Right ventricle myocardium inferior (tissue), 1 donor: ENCODE results near the gene CGAS. TPM values are rescaled to one million over a fixed set of nuclear protein-coding genes. Genes with fewer than 3 reads are reported as not detected.
"Not testable (repeated sequence)": the region's sequence is repeated elsewhere in the genome, so short reads cannot be mapped to it uniquely, and the experiment has no call there.

Experiments
- ATAC-seq: fragments of 200-7000 bp; cut with Tn5 transposase; one replicate; pipeline ENCODE4 v1.9.1; 2020; ENCODE audit warnings: mild to moderate bottlenecking, moderate library complexity
- DNase-seq: peaks from one replicate; pipeline ENCODE4 v3.0.0; 2021; ENCODE audit errors: missing footprints
- intact Hi-C: fragments of 100-400 bp; cut with DNase I; formaldehyde crosslinking; loops from one replicate; pipeline ENCODE4 v1.11.0; 2022
- long read RNA-seq: library from polyadenylated mRNA; unstranded; transcript quantifications from one replicate; pipeline ENCODE4 v2.0.0, GENCODE V29; 2021
- total RNA-seq: library from RNA; stranded (reverse); fragmentation: NEBNext Ultra II Directional; extraction: Animal tissue kit (Norgen Biotek cat#: 25700); gene quantifications from one replicate; pipeline ENCODE4 v1.2.1, GENCODE V29; 2021
- donor health status: DM: no; HTN: yes; CAD: no; lungs with severe emphysema.

Gene CGAS
- 0.92 TPM for total RNA-seq
- long read RNA-seq, result 0 reads

DNA sequence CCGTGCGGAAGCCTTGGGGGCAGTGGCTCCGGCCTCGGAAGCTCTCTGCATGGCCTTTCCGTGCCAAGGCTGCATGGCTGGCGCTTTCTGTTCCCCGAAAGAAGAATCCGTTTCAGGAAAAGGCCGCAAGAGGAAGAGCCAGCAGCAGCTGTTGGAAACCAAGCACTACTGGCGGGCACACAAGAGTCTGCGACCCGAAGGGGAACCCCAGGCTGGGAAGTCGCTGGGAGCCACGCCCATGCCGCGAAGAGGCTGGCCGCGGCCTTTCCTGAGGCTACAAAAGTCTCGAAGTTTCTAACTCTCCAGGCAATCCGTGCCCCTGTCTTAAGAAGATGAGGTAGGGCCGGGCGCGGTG lies at the start of gene CGAS:
CGAS (minus strand) TSS at position 191 of the 355 bp plus-strand sequence; CDS start at position 75, 116 bp downstream.
- intact Hi-C loops, result no loop called here
- ATAC-seq, result peak; percentile 94
- DNase-seq, result peak; percentile 92

DNA sequence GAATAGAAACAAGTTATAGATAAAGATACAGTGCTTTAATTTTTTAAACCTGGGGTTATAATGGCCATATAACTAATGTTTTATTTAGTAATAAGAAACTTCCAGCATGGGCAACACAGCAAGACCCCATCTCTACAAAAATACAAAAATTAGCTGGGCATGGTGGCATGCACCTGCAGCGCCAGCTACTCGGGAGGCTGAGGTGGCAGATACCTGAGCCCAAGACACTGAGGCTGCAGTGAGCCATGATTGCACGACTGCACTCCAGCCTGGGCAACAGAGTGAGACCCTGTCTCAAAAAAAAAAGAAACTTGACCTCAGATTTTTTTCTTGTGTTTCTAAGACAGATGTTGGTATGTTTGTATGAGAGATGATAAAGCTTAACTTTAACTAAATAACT lies 45.8 kb upstream of the CGAS start:
- ATAC-seq (no peak), DNase-seq (no peak)
- intact Hi-C loops, result no loop called here

DNA sequence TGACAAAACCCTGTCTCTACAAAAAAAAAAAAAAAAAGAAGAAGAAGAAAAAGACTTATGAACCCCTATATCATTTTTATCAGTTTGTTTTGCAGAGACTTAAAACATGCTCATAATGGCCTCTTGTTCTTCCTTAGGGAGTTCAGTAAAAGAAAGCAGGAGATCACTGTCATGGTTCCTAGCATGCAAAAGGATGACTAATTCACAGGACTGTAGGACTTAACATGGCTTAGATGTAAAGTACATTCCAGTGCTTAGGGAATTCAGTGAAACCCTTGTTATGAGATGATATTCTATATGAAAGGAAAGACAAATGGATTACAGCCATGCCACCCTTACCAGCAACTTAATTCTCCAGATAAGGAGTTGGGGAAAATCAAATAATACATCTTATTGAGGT lies 39.3 kb upstream of the CGAS start:
- intact Hi-C loops, result no loop called here
- ATAC-seq (no peak), DNase-seq (no peak)

DNA sequence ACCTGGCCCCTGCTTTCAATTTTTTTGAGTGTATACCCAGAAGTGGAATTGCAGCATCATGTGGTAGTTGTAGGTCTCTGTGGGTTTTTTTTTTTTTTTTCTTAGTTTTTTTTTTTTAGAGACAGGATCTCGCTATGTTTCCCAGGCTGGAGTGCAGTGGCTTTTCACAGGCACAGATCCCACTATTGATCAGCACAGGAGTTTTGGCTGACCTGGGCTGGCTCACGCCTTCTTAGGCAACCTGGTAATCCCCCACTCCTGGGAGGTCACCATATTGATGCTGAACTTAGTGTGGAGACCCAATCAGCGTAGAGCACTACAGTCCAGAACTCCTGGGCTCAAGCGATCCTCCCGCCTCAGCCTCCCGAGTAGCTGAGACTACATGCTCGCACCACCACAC lies 35.4 kb upstream of the CGAS start:
- ATAC-seq, result no peak
- intact Hi-C loops, result no loop called here

DNA sequence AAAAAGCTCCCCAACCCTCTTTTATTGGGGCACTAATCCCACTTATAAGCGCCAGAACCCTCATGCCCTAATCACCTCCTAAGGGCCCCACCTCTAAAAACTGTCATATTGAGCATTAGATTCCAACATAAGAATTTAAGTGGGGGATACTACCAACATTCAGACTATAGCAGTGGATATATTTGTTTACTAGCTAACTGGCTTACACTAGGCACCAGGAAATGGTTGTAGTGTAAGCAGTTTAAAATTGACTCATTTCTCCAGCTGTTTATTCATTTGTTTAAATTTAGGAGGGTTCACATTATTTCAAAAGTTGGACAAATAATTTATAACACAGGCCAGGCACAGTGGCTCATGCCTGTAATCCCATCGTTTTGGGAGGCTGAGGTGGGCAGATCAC lies 32.3 kb upstream of the CGAS start:
- intact Hi-C loops, result no loop called here
- DNase-seq, result no peak
- ATAC-seq, result no peak

More for the DNA sequence above, 35.4 kb upstream of the CGAS start:
- no peak for DNase-seq

DNA sequence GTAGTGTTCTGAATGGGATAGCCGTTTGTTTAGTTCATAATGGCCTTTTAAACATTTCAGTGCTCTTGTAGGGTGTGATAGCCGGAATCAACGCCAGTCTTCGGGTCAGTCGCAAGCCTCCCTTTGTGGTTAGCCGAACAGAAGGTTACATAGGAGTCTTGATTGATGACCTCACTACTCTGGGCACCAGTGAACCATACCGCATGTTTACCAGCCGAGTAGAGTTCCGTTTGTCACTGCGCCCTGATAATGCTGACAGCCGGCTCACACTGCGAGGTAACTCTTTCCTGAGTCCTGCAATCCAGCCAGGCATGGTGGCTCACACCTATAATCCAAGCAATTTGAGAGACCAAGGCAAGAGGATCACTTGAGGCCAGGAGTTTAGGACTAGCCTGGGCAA lies 29.9 kb upstream of the CGAS start:
- DNase-seq (no peak), ATAC-seq (no peak)
- intact Hi-C loops, result no loop called here

DNA sequence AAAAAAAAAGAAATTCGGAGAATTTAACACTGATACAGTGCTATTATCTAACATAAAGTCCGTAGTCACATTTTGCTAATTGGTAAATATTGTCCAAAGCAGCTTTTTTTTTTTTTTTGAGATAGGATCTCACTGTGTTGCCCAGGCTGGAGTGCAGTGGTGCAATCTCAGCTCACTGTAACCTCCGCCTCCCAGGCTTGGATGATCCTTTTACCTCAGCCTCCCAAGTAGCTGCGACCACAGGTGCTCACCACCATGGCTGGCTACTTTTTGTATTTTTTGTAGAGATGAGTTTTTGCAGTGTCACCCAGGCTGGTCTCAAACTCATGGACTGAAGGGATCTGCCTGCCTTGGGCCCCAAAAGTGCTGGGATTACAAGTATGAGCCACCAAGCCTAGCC lies 25.3 kb upstream of the CGAS start:
- no peak for ATAC-seq
- intact Hi-C loops, result no loop called here
- DNase-seq, result no peak

DNA sequence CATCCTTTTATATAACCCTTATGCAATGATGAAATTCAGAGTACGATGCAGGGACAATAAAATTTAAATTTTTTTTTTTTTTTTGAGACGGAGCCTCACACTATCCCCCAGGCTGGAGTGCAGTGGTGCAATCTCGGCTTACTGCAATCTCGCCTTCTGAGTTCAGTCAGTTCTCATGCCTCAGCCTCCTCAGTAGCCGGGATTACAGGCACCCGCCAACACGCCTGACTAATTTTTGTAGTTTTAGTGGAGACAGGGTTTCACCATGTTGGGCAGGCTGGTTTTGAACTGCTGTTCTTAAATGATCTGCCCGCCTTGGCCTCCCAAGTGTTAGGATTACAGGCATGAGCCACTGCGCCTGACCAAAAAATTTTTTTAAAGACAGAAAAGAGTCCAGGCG lies 24.6 kb upstream of the CGAS start:
- no peak for ATAC-seq
- intact Hi-C loops, result no loop called here
- DNase-seq, result no peak

DNA sequence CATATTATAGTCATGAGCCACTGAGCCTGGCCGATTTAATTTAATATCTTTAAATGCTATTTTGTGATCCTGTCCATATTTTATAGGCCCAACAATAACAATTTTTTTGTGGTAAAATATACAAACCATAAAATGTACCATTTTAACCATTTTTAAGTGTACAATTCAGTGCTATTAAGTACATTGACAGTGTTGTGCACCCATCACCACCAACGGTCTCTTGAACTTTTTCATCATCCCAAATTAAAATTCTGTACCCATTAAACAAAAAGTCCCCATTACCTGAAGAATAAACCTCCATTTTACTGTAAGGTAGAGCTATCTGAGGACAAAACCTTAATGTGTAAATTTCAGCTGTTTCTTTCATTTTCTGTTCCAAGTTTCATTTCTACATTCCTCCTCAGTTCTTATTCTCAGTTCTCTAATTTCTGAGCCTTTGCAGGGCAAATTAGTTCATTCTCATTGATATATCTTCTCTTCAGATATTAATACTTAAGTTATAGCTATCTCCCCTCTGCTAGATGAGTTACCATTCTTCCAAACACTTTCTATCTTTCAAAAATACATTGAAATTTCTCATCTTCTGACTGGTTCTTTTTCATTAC lies 19.7 kb upstream of the CGAS start:
- intact Hi-C loops, result no loop called here
- DNase-seq, result no peak
- ATAC-seq, result no peak

DNA sequence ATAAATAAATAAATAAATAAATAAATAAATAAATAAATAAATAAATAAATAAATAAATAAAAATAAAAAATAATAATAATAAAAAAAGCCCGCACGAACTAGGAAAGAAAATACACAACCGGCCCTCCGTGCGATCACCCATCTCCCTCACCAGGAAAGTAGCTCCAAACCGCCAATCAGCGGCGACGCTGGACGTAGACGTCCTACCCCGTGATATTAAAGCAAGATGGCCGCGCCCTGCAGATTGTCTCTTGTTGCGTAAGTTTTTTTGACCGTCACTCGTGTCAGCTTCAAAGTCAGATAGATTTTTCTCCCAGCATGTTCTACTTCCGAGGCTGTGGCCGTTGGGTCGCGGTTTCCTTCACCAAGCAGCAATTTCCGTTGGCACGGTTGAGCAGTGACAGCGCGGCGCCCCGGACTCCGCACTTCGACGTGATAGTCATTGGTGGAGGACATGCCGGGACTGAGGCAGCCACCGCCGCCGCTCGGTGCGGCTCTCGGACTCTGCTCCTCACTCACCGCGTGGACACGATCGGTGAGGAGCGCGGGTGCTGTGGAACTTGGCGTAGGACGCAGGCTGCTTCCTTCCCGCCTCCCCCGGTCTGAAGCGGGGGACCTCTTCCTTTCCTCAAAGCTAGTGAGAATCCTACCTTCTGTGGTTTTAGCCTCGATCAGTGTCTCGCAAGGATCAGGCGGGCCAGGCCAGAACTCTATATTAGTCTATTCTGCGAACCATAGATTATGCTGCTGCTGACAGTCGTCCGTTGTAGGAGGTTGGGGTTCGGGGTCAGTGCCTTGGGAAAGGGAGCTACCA lies 9.6 kb upstream of the CGAS start, which contains the start of gene MTO1:
MTO1 (plus strand) TSS at position 201 of the 814 bp plus-strand sequence; CDS start at position 319, 118 bp downstream.
- intact Hi-C loops, result no loop called here
- DNase-seq (peak; percentile 97), ATAC-seq (peak; percentile 98)

DNA sequence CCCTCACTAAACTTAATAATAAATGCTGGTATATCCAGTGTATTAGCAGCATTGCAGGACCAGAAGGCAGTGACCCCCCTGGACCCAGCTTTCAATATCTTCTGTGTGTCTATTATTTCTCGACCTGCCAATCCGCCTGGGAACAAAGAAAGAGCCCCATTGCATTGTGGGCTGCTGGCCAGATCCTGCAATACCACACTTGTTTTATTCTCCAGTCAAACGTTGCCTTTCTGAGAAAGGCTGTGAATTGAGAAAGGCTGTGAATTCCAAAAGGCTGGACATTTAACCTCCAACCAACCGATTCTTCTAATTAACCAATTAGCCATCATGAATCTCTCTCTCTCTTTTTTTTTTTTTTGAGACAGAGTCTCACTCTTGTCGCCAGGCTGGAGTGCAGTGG lies 8.0 kb upstream of the CGAS start:
- no peak for ATAC-seq
- intact Hi-C loops, result no loop called here
- DNase-seq, result no peak

DNA sequence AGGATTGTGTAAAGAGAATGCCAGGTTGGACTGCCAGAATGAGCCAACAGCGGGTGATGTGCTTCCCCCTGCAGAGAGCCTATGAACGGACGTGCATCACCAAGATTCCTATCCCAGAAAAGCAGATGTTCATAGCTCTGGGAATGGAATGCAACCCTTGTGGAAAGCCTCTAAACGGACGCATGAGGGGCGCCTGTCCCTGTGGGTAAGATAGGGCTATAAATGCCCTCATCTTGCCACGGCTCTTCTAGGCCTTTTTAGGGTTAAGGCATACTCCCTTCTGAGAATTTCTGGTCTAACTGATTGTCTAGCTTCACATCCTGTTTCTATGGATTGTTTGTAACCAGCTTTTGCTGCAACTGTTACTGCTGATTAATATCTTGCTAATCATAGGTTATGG lies 7.4 kb upstream of the CGAS start:
- intact Hi-C loops, DNase-seq, ATAC-seq: not testable (repeated sequence)

DNA sequence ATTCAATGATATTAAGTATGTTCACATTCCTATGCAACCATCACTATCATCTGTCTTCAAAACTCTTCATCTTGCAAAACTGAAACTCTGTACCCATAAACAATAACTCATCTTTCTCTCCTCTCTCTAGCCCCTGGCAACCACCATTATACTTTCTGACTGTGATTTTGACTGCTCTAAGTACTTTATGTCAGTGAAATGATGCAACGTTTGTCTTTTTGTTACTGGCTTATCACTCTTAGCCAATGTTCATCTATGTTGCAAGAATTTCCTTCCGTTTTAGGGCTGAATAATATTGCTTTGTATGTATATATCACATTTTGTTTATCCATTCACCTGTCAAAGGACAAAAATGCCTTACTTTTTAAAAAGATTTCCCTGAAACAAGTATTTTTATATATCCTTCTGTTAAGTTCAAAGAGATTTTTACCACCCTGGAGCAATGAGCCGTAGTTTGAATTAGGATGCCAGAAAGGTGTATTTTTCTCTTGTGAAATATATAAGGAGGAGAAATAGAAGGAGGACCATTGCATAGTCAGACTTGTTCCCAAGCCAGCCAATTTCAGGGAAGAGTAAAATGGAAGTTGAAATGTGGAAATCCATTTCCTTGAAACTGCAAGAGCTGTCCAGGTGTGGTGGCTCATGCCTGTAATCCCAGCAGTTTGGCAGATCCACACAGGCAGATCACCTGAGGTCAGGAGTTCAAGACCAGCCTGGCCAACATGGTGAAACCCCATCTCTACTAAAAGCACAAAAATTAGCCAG lies 4.0 kb upstream of the CGAS start:
- DNase-seq (no peak), ATAC-seq (no peak)
- intact Hi-C loops, result no loop called here

DNA sequence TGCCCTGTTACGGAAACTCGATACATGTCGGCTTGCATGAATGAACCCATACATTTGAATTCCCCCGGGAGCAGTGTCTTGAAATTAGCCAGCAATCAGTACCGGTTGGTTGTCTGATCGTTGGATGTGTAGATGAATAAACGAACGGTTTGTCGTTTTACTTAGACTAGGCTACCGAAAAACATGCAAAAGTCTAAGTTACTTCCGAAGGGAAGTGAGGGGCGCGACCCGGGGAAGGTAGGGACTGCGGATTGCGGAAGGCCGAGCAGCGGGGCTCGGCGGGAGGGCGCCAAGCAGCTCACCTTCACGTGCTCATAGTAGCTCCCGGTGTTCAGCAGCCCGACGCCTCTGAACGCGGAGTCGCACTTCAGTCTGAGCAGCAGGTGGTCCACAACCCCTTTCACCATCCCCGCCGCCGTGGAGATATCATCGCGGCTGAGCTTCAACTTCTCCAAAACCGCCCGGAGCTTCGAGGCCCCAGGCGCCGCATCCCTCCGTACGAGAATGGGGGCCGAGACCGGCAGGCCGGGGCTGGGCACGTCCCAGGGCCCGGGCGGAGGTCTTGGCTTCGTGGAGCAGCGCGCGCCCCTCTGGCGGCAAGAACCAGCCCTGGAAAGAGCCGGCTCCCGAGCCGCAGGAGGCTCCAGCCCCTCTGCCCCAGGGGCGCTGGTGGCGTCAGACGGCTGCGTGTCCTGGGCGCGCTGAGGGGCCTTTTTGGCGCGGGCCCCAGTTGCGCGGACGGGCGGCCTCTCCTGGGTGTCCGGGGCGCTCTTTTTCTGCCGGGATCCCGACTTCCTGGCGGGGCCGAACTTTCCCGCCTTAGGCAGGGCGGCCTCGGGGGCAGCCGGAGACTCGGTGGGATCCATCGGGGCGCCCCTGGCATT lies 632 bp downstream of the CGAS start:
- DNase-seq (peak; percentile 81), ATAC-seq (peak; percentile 67)
- intact Hi-C loops, result no loop called here

DNA sequence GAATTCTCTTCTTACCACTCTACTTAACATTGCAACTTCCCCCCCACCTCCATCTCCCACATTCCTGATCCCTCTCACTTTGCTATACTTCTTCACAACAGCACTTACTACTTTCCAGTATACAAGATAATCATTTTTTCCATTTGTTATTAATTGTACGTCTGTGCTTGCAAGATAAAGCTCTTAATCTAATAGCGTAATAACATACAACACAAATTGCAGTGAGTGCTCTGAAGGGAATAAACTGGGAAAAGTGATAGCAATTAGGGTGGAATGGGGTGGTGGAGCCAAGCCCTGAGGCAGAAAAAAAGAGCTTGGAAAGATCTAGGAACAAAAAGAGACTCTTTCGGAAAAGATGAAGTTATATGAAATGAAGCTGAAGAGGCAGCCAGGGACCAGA lies 8.5 kb downstream of the CGAS start:
- DNase-seq (no peak), ATAC-seq (no peak)
- intact Hi-C loops, result no loop called here

DNA sequence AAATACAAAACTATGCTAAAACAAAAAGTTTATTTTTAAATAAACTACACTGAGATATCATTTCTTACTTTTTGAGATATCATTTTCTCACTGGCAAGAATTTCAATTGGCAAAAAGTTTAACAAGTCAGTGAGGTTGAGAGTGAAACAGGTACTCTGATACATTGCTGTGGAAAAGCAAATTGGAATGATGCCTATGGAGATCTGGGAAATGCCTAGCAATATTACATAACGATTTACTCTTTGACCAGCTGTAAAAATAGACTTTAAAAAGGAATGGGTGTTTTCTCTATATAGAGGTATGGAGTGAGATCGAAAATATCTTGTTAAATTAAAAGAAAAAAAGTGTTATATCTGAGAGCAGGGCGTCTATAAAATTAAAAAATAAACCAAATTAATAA lies 16.9 kb downstream of the CGAS start:
- no peak for DNase-seq
- ATAC-seq, result no peak
- intact Hi-C loops, result no loop called here

DNA sequence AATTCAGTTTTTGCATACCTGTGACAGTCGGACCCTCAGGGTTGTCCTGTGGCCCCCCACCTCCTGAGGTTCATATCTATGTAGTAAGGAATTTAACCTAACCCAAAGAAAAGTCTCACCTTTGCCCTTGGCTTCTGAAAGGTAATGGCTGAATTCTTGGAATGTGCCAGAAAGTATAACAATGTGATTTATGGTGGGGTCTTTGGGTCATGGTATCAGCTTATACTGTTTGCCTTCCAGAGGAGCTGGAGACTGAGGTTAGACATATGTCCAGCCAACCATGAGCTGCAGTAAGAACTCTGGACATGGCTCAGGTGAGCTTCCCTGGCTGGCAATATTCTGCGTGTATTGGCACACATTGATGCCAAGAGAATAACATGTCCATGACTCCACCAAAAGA lies 30.6 kb downstream of the CGAS start:
- ATAC-seq, result no peak
- intact Hi-C loops, result no loop called here
- DNase-seq, result no peak

DNA sequence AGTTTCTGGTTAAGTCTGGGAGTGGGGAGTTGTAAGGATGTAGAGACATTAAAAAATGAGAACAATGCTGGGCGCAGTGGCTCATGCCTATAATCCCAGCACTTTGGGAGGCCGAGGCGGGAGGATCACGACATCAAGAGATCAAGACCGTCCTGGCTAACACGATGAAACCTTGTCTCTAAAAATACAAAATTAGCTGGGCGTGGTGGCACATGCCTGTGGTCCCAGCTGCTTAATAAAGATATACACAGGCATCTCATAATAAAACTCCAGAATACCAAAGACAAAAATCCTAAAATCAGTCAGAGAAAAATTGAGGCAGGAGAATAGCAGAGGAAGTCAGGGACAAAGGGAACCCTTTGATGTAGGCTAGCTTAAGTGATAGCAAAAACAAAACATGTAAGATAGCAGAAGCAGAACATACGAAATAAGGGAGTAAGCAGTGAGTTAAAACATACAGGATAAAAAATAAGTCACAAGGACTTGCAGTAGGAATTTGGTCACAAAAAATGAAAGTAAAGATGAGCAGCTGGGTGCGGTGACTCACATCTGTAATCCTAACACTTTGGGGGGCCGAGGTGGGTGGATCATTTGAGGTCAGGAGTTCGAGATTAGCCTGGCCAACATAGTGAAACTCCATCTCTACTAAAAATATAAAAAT lies 33.9 kb downstream of the CGAS start:
- intact Hi-C loops, result no loop called here
- no peak for DNase-seq

More for the DNA sequence above, 33.9 kb downstream of the CGAS start:
- no peak for ATAC-seq
